HG02571 (cell line): ENCODE results near the gene ZFR.

ENCODE experiments used
- ATAC-seq: cut with Tn5 transposase; IDR thresholded peaks from one replicate; pipeline ENCODE4 v1.9.1; 2021; ENCODE audit warnings: mild to moderate bottlenecking, moderate library complexity; ENCODE audit not compliant: unreplicated experiment

Gene ZFR

GRCh38 chr5:32444431-32445286 is at the start of gene ZFR:
Gene ZFR, minus strand, starts transcription at chr5:32444740. Its CDS starts 82 bp downstream, at chr5:32444658.
- ATAC-seq = peak; percentile 77

- ATAC-seq = no peak
These were observed 46.5 kb upstream of the ZFR start for GRCh38 chr5:32490972-32491557.

DNA sequence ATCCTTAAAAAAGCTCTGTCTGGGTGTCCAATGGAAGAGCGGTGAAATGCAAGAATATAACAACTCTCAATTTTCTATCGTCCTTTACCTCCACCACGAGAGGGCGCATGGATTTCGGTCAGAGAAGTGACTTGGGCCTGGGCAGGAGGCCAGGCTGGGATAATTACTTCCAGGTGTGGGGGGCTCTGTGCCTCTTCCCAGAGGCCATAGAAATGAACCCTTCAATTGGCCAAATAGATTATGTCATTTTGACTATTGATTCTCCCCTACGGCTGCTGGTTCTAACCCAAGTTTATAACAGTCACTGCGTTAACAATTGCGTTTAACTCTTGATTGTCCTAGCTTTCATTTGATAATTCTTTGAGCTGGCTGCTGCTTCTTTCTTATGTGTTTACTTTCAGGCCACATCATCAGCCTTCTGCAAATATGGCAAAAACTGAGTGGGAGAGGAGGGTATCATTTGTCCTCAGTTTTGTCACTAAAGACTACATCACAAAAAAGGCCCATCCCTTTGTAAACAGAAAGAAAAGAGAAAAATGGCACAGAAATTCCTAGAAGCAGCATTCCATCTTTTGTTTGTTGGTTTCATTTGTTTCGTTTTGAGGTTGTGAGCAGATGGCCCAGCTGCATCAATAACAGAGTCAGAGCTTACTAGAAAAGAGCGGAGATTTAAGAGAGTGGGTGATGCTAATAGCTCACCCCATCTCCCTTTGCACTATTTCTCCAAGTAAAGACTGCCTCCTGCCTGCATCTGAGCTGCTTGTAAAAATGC is 45.4 kb upstream of the ZFR start:
- no peak for ATAC-seq

- no peak for ATAC-seq
These were observed 42.9 kb upstream of the ZFR start for GRCh38 chr5:32487424-32487823.

DNA sequence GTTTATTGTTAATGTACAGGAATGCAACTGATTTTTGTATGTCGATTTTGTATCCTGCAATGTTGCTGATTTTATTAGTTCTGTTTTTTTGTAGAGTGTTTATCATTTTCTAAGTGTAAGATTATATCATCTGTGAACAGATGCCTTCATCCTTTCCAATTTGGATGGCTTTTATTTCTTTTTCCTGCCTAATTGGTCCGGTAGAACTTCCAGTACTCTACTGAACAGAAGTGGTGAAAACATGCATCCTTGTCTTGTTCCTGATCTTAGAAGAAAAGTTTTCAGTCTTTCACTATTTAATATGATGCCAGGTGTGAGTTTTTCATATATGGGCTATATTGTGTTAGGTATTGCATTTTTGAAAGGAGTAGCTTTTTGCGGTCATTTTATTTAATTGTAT is 42.5 kb upstream of the ZFR start:
- no peak for ATAC-seq

- ATAC-seq = no peak
These were observed 37.7 kb upstream of the ZFR start for GRCh38 chr5:32482193-32482592.

GRCh38 chr5:32479096-32479495 is 34.6 kb upstream of the ZFR start:
- no peak for ATAC-seq

DNA sequence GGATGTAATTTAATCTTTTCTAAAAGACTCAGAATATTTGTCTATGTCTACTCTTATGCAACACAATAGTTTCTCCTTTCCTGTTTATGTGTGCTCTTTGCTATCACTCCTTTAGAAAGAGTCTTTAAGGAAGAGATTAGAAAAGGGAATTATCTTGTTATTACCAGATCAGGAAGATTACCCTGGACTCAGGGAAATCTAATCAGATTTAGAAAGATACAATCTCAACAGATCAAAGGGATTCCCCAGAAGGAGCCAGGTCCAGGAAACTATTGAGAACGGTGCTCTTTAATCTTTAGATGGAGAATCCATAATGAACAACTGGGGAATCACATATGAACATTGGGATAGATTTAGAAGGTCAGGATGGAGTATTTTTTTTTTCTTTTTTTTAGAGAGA is 32.4 kb upstream of the ZFR start:
- ATAC-seq = no peak

DNA sequence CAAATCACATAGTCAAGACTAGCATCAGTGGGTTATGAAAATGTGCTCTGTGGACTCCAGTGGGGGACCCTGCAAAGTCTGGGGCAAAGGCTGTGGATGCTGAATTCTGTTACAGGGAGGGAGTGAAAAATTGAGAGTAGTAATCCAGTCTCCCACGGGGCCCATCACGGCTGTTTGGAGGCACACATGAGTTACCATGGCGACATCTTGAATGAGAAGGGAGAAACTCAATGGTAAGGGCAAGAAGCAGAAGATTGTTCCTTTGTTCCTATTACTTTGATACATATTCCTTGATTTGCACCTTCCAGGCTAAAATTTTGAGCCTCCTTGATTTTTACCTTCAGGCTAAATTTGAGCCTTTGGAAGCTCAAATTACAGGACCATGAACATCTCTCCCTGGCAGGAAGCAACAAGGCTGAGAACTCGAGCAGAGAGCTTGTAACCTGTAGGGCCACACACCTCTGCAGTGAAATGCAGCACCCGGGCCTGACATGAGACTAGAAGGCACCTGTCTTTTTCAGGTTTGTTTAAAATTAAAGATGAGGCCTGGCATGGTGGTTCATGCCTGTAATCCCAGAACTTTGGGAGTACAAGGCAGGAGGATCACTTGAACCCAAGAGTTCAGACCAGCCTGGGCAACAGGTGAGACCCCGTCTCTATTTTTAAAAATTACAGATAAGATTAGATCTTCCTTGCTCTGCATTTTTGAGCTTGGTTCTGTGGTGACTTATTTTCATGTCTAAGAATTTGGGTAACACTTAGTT is 31.0 kb upstream of the ZFR start:
- no peak for ATAC-seq

DNA sequence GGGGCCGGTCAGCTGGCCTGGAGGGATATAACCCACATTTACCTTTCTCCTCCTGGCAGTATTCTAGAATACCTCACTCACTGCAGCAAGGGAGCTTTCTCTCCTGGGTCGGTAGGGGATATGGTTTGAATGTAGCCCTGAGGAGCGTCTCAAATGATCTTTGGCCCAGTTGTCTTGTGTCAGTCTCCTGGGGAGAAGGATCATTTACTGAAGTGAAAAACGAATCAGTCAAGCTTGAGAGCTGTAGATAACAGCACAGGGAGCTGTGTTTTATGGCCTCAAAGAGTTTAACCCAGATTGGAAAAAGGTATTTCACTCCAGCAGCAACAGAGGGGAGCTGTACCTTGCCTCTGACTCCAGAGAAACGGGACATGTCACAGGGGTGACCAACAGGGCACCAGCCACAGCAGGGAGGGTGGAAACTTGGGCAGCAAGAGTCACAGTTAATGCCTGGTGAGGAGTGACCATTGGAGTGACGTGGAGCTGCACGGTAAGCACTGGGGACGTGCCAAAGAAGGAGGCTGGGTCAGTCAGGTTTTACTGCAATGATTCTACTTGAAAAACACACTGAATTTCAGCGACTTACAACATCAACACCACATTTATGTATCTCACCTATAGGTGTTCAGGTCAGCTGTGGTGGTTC is 29.8 kb upstream of the ZFR start:
- ATAC-seq = no peak

GRCh38 chr5:32473072-32473471 is 28.5 kb upstream of the ZFR start:
- ATAC-seq = no peak

- no peak for ATAC-seq
These were observed 27.2 kb upstream of the ZFR start for GRCh38 chr5:32471784-32472183.

- ATAC-seq = no peak
These were observed 20.5 kb upstream of the ZFR start for GRCh38 chr5:32465076-32465475.

DNA sequence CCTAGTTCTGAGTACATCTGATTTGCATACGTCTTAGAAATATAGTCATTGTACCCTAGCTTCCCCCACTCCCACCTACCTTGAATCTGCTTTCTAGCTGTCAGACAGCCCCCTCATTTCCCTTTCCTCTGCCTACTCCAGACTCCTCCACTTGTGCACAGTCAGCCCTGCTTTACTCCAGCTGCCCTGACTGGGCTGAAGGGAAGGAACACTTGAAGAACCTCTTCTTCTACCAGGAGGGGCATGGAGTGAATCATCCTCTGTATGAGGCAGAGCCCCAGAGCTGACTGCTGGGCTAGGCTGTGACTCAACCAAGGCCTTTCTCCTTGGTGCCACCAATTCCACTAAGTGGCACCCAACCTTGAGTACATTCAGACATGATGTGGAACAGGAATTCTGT is 18.1 kb upstream of the ZFR start:
- no peak for ATAC-seq

GRCh38 chr5:32461441-32462120 is 17.0 kb upstream of the ZFR start:
- no peak for ATAC-seq

DNA sequence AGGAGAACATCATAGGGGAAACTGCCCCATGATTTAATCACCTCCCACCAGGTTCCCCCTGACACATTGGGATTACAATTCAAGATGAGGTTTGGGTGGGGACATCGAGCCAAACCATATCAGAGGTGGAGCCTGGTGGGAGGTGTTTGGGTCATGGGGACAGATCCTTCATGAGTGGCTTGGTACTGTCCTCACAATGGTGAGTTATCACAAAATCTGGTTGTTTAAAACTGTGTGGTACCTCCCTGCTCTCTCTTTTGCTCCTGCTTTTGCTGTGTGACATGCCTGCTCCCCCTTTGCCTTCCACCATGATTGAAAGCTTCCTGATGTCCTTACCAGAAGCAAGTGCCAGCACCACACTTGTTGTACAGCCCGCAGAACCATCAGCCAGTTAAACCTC is 16.2 kb upstream of the ZFR start:
- ATAC-seq = no peak

GRCh38 chr5:32458880-32459495 is 14.4 kb upstream of the ZFR start:
- no peak for ATAC-seq

GRCh38 chr5:32455311-32455710 is 10.8 kb upstream of the ZFR start:
- no peak for ATAC-seq

DNA sequence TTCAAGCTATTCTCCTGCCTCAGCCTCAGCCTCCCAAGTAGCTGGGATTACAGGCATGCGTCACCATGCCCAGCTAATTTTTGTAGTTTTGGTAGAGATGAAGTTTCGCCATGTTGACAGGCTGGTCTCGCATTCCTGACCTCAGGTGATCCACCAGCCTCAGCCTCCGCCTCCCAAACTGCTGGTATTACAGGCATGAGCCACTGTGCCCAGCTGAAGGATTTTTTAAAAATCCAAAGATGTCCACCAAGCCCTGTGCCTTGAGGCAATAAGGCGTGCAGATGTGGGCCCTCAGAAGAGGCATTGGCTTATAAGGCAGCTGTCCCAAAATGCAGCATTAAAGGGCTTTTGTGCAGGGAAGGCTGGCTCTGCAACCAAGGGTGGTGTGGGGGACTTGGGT is 10.3 kb upstream of the ZFR start:
- no peak for ATAC-seq

GRCh38 chr5:32453916-32454315 is 9.4 kb upstream of the ZFR start:
- no peak for ATAC-seq
